ENCODE data around the gene TGFBR3.

GRCh38 chr1:91645031-91645430 lies 240.9 kb downstream of the TGFBR3 start:
- TF ChIP-seq, protein P1, sequence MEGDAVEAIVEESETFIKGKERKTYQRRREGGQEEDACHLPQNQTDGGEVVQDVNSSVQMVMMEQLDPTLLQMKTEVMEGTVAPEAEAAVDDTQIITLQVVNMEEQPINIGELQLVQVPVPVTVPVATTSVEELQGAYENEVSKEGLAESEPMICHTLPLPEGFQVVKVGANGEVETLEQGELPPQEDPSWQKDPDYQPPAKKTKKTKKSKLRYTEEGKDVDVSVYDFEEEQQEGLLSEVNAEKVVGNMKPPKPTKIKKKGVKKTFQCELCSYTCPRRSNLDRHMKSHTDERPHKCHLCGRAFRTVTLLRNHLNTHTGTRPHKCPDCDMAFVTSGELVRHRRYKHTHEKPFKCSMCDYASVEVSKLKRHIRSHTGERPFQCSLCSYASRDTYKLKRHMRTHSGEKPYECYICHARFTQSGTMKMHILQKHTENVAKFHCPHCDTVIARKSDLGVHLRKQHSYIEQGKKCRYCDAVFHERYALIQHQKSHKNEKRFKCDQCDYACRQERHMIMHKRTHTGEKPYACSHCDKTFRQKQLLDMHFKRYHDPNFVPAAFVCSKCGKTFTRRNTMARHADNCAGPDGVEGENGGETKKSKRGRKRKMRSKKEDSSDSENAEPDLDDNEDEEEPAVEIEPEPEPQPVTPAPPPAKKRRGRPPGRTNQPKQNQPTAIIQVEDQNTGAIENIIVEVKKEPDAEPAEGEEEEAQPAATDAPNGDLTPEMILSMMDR (IDR thresholded peaks at IDR 0.05 in 4 of 5, conservative IDR thresholded peaks at IDR 0.05 in 1 of 5) = no peak
- TF ChIP-seq POLR2A (IDR thresholded peaks at IDR 0.05) = no peak

Measured in gastrocnemius medialis (tissue), 4 donors.